ENCODE measurements around the gene DNAJC7. TPM values are rescaled to one million over a fixed set of nuclear protein-coding genes. Genes with fewer than 3 reads are reported as not detected.
A peak's percentile ranks its signal among the peaks of the same experiment; 100 is the strongest.

Gene DNAJC7
- total RNA-seq, 4 donors from 2014 or later = 48.8 to 85.5 (median 63.7) TPM

- no peak for DNase-seq (ENCODE audit: low spot score in 2 of 2)
- 62 to 68% methylated on average over 22 of the region's 22 CpGs for WGBS, 2 donors
Observed at GRCh38 chr17:41972571-41973407, 44.5 kb downstream of the DNAJC7 start.

GRCh38 chr17:41971721-41972523 is 45.3 kb downstream of the DNAJC7 start:
- DNase-seq (ENCODE audit: low spot score in 2 of 2) = no peak
- no peak overlapping the region for H3K4me3 ChIP-seq (ENCODE audit: low read depth, poor library complexity, severe bottlenecking)
- intact Hi-C loops (cut with DNase I; ENCODE audit: low total_unique reads) = no loop called here
- WGBS, 2 donors = 84 to 86% methylated on average over 17 to 18 of the region's 18 CpGs
- TF ChIP-seq CTCF (IDR thresholded peaks at IDR 0.05) = no peak
- TF ChIP-seq POLR2A (IDR thresholded peaks at IDR 0.05) = no peak

More at GRCh38 chr17:41972571-41973407, 44.5 kb downstream of the DNAJC7 start:
- intact Hi-C loops (cut with DNase I; ENCODE audit: low total_unique reads) = no loop called here
- no peak for TF ChIP-seq POLR2A (IDR thresholded peaks at IDR 0.05)
- TF ChIP-seq CTCF (IDR thresholded peaks at IDR 0.05) = no peak
- no peak overlapping the region for H3K4me3 ChIP-seq (ENCODE audit: low read depth, poor library complexity, severe bottlenecking)

- no peak for DNase-seq (ENCODE audit: low spot score in 2 of 2)
- H3K4me3 ChIP-seq (ENCODE audit: low read depth, poor library complexity, severe bottlenecking) = no peak overlapping the region
- WGBS, 2 donors = 80 to 88% methylated on average over 5 of the region's 5 CpGs
- intact Hi-C loops (cut with DNase I; ENCODE audit: low total_unique reads) = no loop called here
- no peak for TF ChIP-seq POLR2A (IDR thresholded peaks at IDR 0.05)
- no peak for TF ChIP-seq CTCF (IDR thresholded peaks at IDR 0.05)
Observed at GRCh38 chr17:41970901-41971331, 46.3 kb downstream of the DNAJC7 start.

- WGBS, 2 donors = 83 to 94% methylated on average over 10 of the region's 10 CpGs
- H3K4me3 ChIP-seq (ENCODE audit: low read depth, poor library complexity, severe bottlenecking) = no peak overlapping the region
- no peak for DNase-seq (ENCODE audit: low spot score in 2 of 2)
- no peak for TF ChIP-seq POLR2A (IDR thresholded peaks at IDR 0.05)
- no peak for TF ChIP-seq CTCF (IDR thresholded peaks at IDR 0.05)
- intact Hi-C loops (cut with DNase I; ENCODE audit: low total_unique reads) = loop anchor here (10.0 kb wide), 1 partner anchor 146 kb away; the partner anchor contains the start of gene DHX58
Observed at GRCh38 chr17:41968676-41969075, 48.6 kb downstream of the DNAJC7 start.

GRCh38 chr17:41967921-41968578 is 49.2 kb downstream of the DNAJC7 start:
- WGBS, 2 donors = 87 to 89% methylated on average over 37 of the region's 37 CpGs
- H3K4me3 ChIP-seq (ENCODE audit: low read depth, poor library complexity, severe bottlenecking) = peak overlapping the region; percentile 85
- intact Hi-C loops (cut with DNase I; ENCODE audit: low total_unique reads) = loop anchor here (10.0 kb wide), 1 partner anchor 147 kb away; the partner anchor contains the start of gene DHX58
- TF ChIP-seq CTCF (IDR thresholded peaks at IDR 0.05) (no peak), POLR2A (IDR thresholded peaks at IDR 0.05) (no peak)
- no peak for DNase-seq (ENCODE audit: low spot score in 2 of 2)

Measured in lower leg skin (tissue), 4 donors.